Mammary epithelial cell (primary cell): ENCODE data around the gene PIP4K2A.

Source experiments
- EZH2 ChIP-seq: IDR thresholded peaks from 2 replicates; pipeline ENCODE4 v1.6.1; 2012; ENCODE audit warnings: low read length, inconsistent platforms, borderline replicate concordance
- TF ChIP-seq, protein P1 (sequence below), 2 donors: IDR thresholded peaks in 1 of 2; conservative IDR thresholded peaks in 1 of 2; 2 replicates each; pipeline ENCODE4 v1.5.1; 2011 to 2012; ENCODE audit warnings: inconsistent platforms in 2 of 2, low read length in 2 of 2, mild to moderate bottlenecking in 2 of 2, control low read depth in 1 of 2, low read depth in 1 of 2; ENCODE audit not compliant: insufficient read depth in 1 of 2; ENCODE audit errors: extremely low read depth in 1 of 2

DNA sequence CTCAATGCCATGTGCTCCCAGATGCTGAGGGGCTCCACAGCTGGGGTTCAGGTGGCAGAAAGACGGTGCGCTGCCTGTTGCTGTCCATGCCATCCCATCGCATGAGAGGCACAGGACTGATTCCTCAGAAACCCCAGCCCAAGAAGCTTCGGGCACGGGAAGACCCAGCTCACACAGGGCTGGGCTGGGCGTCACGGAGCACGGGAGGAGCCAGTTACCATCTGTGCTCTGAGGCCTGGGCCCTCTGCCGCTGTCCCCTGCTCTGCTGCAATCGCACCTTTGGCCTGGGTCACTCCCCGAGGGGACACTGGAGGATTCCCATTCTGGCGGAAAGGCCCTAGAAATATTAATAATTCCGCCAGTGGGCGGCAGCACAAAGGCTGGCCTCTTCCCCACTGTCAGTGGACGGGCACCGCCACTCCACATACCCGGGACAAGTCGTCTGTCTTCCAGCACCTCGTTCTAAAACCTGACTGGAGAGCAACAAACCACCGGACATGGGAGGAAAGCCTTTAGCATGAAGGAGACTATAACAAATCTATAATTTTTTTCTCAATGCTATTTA is 92.1 kb downstream of the PIP4K2A start:
- TF ChIP-seq, protein P1, sequence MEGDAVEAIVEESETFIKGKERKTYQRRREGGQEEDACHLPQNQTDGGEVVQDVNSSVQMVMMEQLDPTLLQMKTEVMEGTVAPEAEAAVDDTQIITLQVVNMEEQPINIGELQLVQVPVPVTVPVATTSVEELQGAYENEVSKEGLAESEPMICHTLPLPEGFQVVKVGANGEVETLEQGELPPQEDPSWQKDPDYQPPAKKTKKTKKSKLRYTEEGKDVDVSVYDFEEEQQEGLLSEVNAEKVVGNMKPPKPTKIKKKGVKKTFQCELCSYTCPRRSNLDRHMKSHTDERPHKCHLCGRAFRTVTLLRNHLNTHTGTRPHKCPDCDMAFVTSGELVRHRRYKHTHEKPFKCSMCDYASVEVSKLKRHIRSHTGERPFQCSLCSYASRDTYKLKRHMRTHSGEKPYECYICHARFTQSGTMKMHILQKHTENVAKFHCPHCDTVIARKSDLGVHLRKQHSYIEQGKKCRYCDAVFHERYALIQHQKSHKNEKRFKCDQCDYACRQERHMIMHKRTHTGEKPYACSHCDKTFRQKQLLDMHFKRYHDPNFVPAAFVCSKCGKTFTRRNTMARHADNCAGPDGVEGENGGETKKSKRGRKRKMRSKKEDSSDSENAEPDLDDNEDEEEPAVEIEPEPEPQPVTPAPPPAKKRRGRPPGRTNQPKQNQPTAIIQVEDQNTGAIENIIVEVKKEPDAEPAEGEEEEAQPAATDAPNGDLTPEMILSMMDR (conservative IDR thresholded peaks at IDR 0.05 in 1 of 2, IDR thresholded peaks at IDR 0.05 in 1 of 2; ENCODE audit: extremely low read depth in 1 of 2, insufficient read depth in 1 of 2, low read depth in 1 of 2, low read length in 2 of 2), result no peak
- no peak for TF ChIP-seq EZH2
